A673 (cell line): Measurements from ENCODE around the gene RHOC.

Source experiments
- CTCF ChIP-seq: fragments of 300-800, 200-600 bp; sonication (generic); conservative IDR thresholded peaks from 2 replicates; pipeline ENCODE4 v1.5.1; 2017; ENCODE audit warnings: low read depth, mild to moderate bottlenecking, antibody characterized with exemption, low read length, moderate library complexity, mixed read lengths
- EZH2 ChIP-seq: fragments of 200-600 bp; sonication (generic); IDR thresholded peaks from 2 replicates; pipeline ENCODE4 v1.6.1; 2017; ENCODE audit warnings: borderline replicate concordance, low read depth, mild to moderate bottlenecking, mixed read lengths, antibody characterized with exemption, low read length; ENCODE audit not compliant: poor library complexity, severe bottlenecking

- TF ChIP-seq CTCF (no peak), EZH2 (no peak)
These were observed 1.6 kb upstream of the RHOC start for GRCh38 chr1:112708489-112708888.
